HG03159 (cell line): ENCODE results near the gene DNMT3B.

Experiments used
- ATAC-seq: cut with Tn5 transposase; IDR thresholded peaks from one replicate; pipeline ENCODE4 v1.9.1; 2021; ENCODE audit warnings: mild to moderate bottlenecking, moderate library complexity; ENCODE audit not compliant: unreplicated experiment

The DNMT3B gene

GRCh38 chr20:32849577-32849976 lies 87.4 kb downstream of the DNMT3B start:
- no peak for ATAC-seq

GRCh38 chr20:32855387-32855786 lies 93.2 kb downstream of the DNMT3B start:
- ATAC-seq, result no peak

- ATAC-seq, result no peak
Observed at GRCh38 chr20:32858189-32858588, 96.0 kb downstream of the DNMT3B start.
